ENCODE measurements around the gene UTP15. TPM values are rescaled to one million over a fixed set of nuclear protein-coding genes. Genes with fewer than 3 reads are reported as not detected.

Gene UTP15
- total and polyA plus RNA-seq, 2 experiments from 2014 or later, result 16.5 to 59.0 TPM

DNA sequence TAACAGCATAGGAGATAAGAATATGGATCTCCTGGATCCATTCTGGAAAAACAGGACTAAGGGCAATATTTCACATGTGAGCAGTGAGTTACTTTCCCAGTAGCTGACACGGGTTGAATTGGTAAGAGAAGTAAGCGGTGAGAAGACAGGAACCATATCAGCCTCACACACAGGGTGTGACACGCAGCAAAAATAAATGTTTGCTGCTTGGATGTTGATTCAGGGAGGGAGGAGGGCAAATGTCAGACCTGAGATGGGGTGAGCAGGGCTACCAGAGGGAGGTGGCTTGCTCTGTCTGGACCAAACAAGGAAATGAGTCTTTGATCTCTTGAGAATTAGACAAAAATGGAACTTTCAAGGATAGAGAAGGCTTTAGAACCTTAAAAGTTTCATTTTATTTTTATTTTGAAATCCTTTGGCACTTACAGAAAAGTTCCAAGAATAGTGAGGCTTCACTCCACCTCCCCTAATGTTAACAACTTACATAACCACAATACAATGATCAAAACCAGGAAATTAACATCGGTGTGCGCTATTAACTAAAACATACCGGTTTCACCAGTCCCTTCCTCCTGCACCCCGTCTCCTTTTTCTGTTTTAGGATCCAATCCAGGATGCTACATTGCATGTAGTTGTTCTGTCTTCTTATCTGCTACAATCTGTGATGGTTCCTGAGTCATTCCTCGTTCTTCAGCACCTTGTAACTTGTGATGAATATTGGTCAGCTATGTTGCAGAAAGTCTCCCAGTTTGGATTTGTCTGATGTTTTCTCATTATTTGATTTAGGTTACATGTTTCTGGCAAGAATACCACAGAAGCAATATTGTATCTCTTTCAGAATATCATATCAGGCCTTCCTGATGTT lies 39.9 kb downstream of the UTP15 start:
- H3K4me1 Mint-ChIP-seq, result no peaks in the 10 kb centered on the region
- H3K27me3 ChIP-seq (ENCODE audit: insufficient read depth), result no peaks in the 10 kb centered on the region
- H3K4me3 ChIP-seq, result no peak overlapping the region
- no peaks in the 10 kb centered on the region for H3K36me3 ChIP-seq (ENCODE audit: insufficient read depth)
- H3K4me1 ChIP-seq (ENCODE audit: insufficient read depth), result no peaks in the 10 kb centered on the region
- H3K27ac ChIP-seq (ENCODE audit: low read depth), result no peak overlapping the region
- H3K9me2 ChIP-seq (ENCODE audit: insufficient read depth), result no peaks in the 10 kb centered on the region
- no peaks in the 10 kb centered on the region for H3K79me2 ChIP-seq (replicated peaks; ENCODE audit: insufficient read depth)
- H4K20me1 ChIP-seq (replicated peaks; ENCODE audit: insufficient read depth), result no peaks in the 10 kb centered on the region
- no peaks in the 10 kb centered on the region for H3F3A ChIP-seq (replicated peaks; ENCODE audit: low read depth)
- H3K27me3 Mint-ChIP-seq (ENCODE audit: insufficient read depth, low read depth, poor library complexity), result no peaks in the 10 kb centered on the region
- H3K4me3 Mint-ChIP-seq, result no peak overlapping the region
- ATAC-seq (no peak), DNase-seq (ENCODE audit: low spot score) (no peak)
- H3K4me2 ChIP-seq, result no peak overlapping the region
- H3K9me3 Mint-ChIP-seq, result no peaks in the 10 kb centered on the region; the same call in 2 of the 3 replicates
- no peaks in the 10 kb centered on the region for H3K36me3 Mint-ChIP-seq (ENCODE audit: low read depth)
- no peak overlapping the region for H2AFZ ChIP-seq
- no peak overlapping the region for H3K27ac Mint-ChIP-seq
- no peak for TF ChIP-seq EZH2 (IDR thresholded peaks at IDR 0.05; ENCODE audit: low read depth, unreplicated experiment)
- no peak for TF ChIP-seq ZNF114 (CRISPR knock-in tag; IDR thresholded peaks at IDR 0.05)
- no peak for TF ChIP-seq NANOG (IDR thresholded peaks at IDR 0.05; ENCODE audit: borderline replicate concordance)
- no peak for TF ChIP-seq JUNB (IDR thresholded peaks at IDR 0.05; ENCODE audit: unreplicated experiment)
- no peak for TF ChIP-seq POLR2AphosphoS5 (IDR thresholded peaks at IDR 0.05; ENCODE audit: low read depth)
- TF ChIP-seq ZNF331 (CRISPR knock-in tag; IDR thresholded peaks at IDR 0.05; ENCODE audit: low read depth), result no peak
- TF ChIP-seq ETS1 (IDR thresholded peaks at IDR 0.05), result no peak
- TF ChIP-seq, protein P1, sequence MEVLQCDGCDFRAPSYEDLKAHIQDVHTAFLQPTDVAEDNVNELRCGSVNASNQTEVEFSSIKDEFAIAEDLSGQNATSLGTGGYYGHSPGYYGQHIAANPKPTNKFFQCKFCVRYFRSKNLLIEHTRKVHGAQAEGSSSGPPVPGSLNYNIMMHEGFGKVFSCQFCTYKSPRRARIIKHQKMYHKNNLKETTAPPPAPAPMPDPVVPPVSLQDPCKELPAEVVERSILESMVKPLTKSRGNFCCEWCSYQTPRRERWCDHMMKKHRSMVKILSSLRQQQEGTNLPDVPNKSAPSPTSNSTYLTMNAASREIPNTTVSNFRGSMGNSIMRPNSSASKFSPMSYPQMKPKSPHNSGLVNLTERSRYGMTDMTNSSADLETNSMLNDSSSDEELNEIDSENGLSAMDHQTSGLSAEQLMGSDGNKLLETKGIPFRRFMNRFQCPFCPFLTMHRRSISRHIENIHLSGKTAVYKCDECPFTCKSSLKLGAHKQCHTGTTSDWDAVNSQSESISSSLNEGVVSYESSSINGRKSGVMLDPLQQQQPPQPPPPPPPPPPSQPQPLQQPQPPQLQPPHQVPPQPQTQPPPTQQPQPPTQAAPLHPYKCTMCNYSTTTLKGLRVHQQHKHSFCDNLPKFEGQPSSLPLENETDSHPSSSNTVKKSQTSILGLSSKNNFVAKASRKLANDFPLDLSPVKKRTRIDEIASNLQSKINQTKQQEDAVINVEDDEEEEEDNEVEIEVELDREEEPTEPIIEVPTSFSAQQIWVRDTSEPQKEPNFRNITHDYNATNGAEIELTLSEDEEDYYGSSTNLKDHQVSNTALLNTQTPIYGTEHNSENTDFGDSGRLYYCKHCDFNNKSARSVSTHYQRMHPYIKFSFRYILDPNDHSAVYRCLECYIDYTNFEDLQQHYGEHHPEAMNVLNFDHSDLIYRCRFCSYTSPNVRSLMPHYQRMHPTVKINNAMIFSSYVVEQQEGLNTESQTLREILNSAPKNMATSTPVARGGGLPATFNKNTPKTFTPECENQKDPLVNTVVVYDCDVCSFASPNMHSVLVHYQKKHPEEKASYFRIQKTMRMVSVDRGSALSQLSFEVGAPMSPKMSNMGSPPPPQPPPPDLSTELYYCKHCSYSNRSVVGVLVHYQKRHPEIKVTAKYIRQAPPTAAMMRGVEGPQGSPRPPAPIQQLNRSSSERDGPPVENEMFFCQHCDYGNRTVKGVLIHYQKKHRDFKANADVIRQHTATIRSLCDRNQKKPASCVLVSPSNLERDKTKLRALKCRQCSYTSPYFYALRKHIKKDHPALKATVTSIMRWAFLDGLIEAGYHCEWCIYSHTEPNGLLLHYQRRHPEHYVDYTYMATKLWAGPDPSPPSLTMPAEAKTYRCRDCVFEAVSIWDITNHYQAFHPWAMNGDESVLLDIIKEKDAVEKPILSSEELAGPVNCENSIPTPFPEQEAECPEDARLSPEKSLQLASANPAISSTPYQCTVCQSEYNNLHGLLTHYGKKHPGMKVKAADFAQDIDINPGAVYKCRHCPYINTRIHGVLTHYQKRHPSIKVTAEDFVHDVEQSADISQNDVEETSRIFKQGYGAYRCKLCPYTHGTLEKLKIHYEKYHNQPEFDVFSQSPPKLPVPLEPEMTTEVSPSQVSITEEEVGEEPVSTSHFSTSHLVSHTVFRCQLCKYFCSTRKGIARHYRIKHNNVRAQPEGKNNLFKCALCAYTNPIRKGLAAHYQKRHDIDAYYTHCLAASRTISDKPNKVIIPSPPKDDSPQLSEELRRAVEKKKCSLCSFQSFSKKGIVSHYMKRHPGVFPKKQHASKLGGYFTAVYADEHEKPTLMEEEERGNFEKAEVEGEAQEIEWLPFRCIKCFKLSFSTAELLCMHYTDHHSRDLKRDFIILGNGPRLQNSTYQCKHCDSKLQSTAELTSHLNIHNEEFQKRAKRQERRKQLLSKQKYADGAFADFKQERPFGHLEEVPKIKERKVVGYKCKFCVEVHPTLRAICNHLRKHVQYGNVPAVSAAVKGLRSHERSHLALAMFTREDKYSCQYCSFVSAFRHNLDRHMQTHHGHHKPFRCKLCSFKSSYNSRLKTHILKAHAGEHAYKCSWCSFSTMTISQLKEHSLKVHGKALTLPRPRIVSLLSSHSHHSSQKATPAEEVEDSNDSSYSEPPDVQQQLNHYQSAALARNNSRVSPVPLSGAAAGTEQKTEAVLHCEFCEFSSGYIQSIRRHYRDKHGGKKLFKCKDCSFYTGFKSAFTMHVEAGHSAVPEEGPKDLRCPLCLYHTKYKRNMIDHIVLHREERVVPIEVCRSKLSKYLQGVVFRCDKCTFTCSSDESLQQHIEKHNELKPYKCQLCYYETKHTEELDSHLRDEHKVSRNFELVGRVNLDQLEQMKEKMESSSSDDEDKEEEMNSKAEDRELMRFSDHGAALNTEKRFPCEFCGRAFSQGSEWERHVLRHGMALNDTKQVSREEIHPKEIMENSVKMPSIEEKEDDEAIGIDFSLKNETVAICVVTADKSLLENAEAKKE (CRISPR knock-in tag; IDR thresholded peaks at IDR 0.05), result no peak
- TF ChIP-seq, protein P2, sequence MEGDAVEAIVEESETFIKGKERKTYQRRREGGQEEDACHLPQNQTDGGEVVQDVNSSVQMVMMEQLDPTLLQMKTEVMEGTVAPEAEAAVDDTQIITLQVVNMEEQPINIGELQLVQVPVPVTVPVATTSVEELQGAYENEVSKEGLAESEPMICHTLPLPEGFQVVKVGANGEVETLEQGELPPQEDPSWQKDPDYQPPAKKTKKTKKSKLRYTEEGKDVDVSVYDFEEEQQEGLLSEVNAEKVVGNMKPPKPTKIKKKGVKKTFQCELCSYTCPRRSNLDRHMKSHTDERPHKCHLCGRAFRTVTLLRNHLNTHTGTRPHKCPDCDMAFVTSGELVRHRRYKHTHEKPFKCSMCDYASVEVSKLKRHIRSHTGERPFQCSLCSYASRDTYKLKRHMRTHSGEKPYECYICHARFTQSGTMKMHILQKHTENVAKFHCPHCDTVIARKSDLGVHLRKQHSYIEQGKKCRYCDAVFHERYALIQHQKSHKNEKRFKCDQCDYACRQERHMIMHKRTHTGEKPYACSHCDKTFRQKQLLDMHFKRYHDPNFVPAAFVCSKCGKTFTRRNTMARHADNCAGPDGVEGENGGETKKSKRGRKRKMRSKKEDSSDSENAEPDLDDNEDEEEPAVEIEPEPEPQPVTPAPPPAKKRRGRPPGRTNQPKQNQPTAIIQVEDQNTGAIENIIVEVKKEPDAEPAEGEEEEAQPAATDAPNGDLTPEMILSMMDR (conservative IDR thresholded peaks at IDR 0.05; ENCODE audit: low read depth in 2 of 2), result no peak
- no peak for TF ChIP-seq EZH2phosphoT487 (IDR thresholded peaks at IDR 0.05; ENCODE audit: unreplicated experiment)
- TF ChIP-seq REST (IDR thresholded peaks at IDR 0.05; ENCODE audit: unreplicated experiment), result no peak
- no peak for TF ChIP-seq STAT1 (IDR thresholded peaks at IDR 0.05; ENCODE audit: unreplicated experiment)
- TF ChIP-seq CREB1 (CRISPR knock-in tag; IDR thresholded peaks at IDR 0.05; ENCODE audit: low read depth), result no peak

Data from GM23338 (cell line).